K562 (cell line): Measurements from ENCODE around the gene MDH2. TPM values are rescaled to one million over a fixed set of nuclear protein-coding genes. Genes with fewer than 3 reads are reported as not detected.

Source experiments
- ERF ChIP-seq: fragments of 450-650 bp; formaldehyde crosslinking; IDR thresholded peaks from 2 replicates; pipeline ENCODE4 v1.4.0; 2020; ENCODE audit warnings: mild to moderate bottlenecking, mixed read lengths
- GABPA ChIP-seq: fragments of 200-800 bp; sonication (Bioruptor generic); conservative IDR thresholded peaks from 2 replicates; pipeline ENCODE4 v1.6.1; 2016; ENCODE audit warnings: low read depth, missing genetic modification characterization, missing compliant biosample characterization
- HEY1 ChIP-seq: fragments of 250-450 bp; sonication (Bioruptor Pico); IDR thresholded peaks from 2 replicates; pipeline ENCODE4 v1.5.0; 2020; ENCODE audit warnings: mild to moderate bottlenecking, moderate library complexity, borderline replicate concordance
- HNRNPK ChIP-seq: fragments of 200-400 bp; formaldehyde crosslinking; IDR thresholded peaks from one replicate; pipeline ENCODE4 v1.6.1; 2018; ENCODE audit warnings: mild to moderate bottlenecking, low read depth, low read length; ENCODE audit not compliant: poor library complexity, severe bottlenecking
- KLF10 ChIP-seq: fragments of 250-450 bp; sonication (Bioruptor Pico); IDR thresholded peaks from 2 replicates; pipeline ENCODE4 v1.6.1; 2021; ENCODE audit warnings: matching md5 sums
- NR2C2 ChIP-seq, 2 experiments: fragments of 200-800 bp in 1 of 2; sonication (Bioruptor generic) in 1 of 2; sonication (generic) in 1 of 2; formaldehyde crosslinking in 1 of 2; IDR thresholded peaks; 2 replicates each; pipeline versions ENCODE4 v1.6.1 to v1.8.0; 2016 to 2022; ENCODE audit warnings: mild to moderate bottlenecking in 1 of 2, missing compliant biosample characterization in 1 of 2, missing genetic modification characterization in 1 of 2, missing genetic modification reagents in 1 of 2
- NR2F6 ChIP-seq: fragments of 450-650 bp; formaldehyde crosslinking; IDR thresholded peaks from 2 replicates; pipeline ENCODE4 v1.4.0; 2020; ENCODE audit warnings: mild to moderate bottlenecking
- NRF1 ChIP-seq, 2 experiments: fragments of 450-650 bp; IDR thresholded peaks in 1 of 2; conservative IDR thresholded peaks in 1 of 2; 2 replicates each; pipeline ENCODE4 v1.6.1; 2014; ENCODE audit warnings: mild to moderate bottlenecking in 2 of 2
- PHB2 ChIP-seq: fragments of 450-650 bp; IDR thresholded peaks from 2 replicates; pipeline ENCODE4 v1.6.1; 2017; ENCODE audit warnings: low read depth
- RAD21 ChIP-seq, 2 experiments: fragments of 250-450 bp in 1 of 2; fragments of 450-650 bp in 1 of 2; sonication (Bioruptor Pico) in 1 of 2; formaldehyde crosslinking in 1 of 2; IDR thresholded peaks in 1 of 2; conservative IDR thresholded peaks in 1 of 2; 2 replicates each; pipeline versions ENCODE4 v1.4.0 to v1.8.0; 2020 to 2022; ENCODE audit warnings: mild to moderate bottlenecking in 2 of 2, moderate library complexity in 1 of 2
- ZNF324 ChIP-seq: fragments of 250-450 bp; sonication (Bioruptor Pico); IDR thresholded peaks from 2 replicates; pipeline ENCODE4 v1.4.0; 2020; ENCODE audit warnings: mild to moderate bottlenecking
- ZNF445 ChIP-seq: fragments of 250-450 bp; sonication (Bioruptor Pico); IDR thresholded peaks from 2 replicates; pipeline ENCODE4 v1.4.0; 2020; ENCODE audit warnings: low read depth, mild to moderate bottlenecking, moderate library complexity
- ZNF57 ChIP-seq: fragments of 450-650 bp; formaldehyde crosslinking; IDR thresholded peaks from 2 replicates; pipeline ENCODE4 v1.4.0; 2020; ENCODE audit warnings: mild to moderate bottlenecking, moderate library complexity
- polyA plus RNA-seq, 8 experiments: library from polyadenylated mRNA; depleted of rRNA in 4 of 8; stranded (reverse) in 5 of 8; unstranded in 3 of 8; fragments of >200 nt; fragmentation: Nextera tagmentation in 2 of 8; fragmentation: Illumina TruSeq in 1 of 8; extraction: Ambion mirVana in 2 of 8; extraction: Trizol in 1 of 8; gene quantifications; 2 replicates each; pipeline versions ENCODE4 v1.2.1 to v1.2.3, GENCODE V29; 2011 to 2014; ENCODE audit warnings: inconsistent platforms in 1 of 8, missing spikeins in 1 of 8
- total RNA-seq, 7 experiments: library from RNA; depleted of rRNA in 6 of 7; stranded (reverse); fragments of >200 nt in 6 of 7; fragmentation: Illumina TruSeq in 2 of 7; extraction: Trizol in 2 of 7; gene quantifications; 2 replicates each; pipeline versions ENCODE4 v1.2.1 to v1.2.3, GENCODE V29; 2011 to 2021; ENCODE audit warnings: low replicate concordance in 1 of 7
- TF ChIP-seq, protein P1 (sequence below): fragments of 450-650 bp; IDR thresholded peaks from 2 replicates; pipeline ENCODE4 v1.6.1; 2018; ENCODE audit not compliant: partially characterized antibody
- TF ChIP-seq, protein P2 (sequence below), 3 experiments: IDR thresholded peaks in 2 of 3; conservative IDR thresholded peaks in 1 of 3; 2 replicates each; pipeline ENCODE4 v1.5.1; 2011 to 2012; ENCODE audit warnings: low read length in 3 of 3, mild to moderate bottlenecking in 3 of 3, control low read depth in 2 of 3, improper control_type of control experiment in 1 of 3, inconsistent platforms in 1 of 3, low read depth in 1 of 3, mixed read lengths in 1 of 3, moderate library complexity in 1 of 3; ENCODE audit not compliant: insufficient read depth in 2 of 3
- TF ChIP-seq, protein P3 (sequence below): sonication (generic); IDR thresholded peaks from 2 replicates; pipeline ENCODE4 v1.6.1; 2016
- TF ChIP-seq, protein P4 (sequence below), 2 experiments: IDR thresholded peaks; 2 replicates each; pipeline ENCODE4 v1.6.1; 2012; ENCODE audit warnings: improper control_type of control experiment in 2 of 2, low read depth in 2 of 2, low read length in 2 of 2, borderline replicate concordance in 1 of 2

MDH2 gene
- total and polyA plus RNA-seq, 9 of the 15 experiments (the other 6 are each of a cell fraction or from before 2014, with no cell fraction given): 106 to 701 (median 242) TPM

DNA sequence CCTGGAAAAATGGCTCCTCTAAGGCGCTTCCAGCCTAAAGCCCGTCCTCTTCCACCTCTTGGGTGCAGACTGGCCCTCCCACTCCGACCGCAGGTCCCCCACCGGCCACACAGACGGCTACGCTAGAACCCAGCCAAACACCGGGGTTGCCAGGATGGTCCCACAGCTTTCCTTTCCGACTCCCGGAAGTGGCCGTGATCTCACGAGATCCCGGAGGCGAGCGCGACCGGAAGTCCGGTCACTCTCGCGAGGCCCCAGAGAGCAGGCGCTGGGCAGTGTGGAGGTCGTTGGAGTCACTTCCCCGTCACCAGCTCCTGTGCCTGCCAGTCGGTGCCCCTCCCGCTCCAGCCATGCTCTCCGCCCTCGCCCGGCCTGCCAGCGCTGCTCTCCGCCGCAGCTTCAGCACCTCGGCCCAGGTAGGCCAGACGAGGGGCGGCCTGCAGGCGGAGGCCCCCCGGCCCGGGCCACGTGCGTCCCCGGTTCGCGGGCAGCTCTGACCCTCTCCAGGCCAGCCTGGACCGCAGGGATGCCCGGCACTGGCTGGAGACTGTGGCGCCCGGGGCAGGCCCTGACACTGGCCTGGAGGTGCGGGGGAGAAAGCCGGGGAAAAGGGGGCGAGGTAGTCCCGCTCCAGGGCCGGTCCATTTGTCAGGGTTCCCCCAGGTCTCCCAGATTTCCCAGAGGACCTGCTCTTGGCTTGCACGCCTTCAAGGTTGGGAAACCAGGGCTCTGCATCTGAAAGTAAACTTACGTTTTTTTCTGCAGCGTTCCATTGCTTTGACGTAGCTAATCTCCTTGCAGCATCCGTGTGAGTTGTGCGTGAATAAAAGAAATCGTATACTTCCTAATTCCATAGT, at the start of gene MDH2, which contains the start of gene STYXL1 (continued):
- TF ChIP-seq ZNF445 (CRISPR knock-in tag) (no peak), ZNF57 (CRISPR knock-in tag) (no peak), NR2F6 (no peak), ZNF324 (no peak), HEY1 (CRISPR knock-in tag) (no peak), NRF1 (conservative IDR thresholded peaks at IDR 0.05 in 1 of 2, IDR thresholded peaks at IDR 0.05 in 1 of 2) (peak; percentile 82 to 86), PHB2 (no peak), NR2C2 (CRISPR knock-in tag; IDR thresholded peaks at IDR 0.05) (peak; percentile 78), NR2C2 (tag; IDR thresholded peaks at IDR 0.05) (peak; percentile 94), RAD21 (CRISPR knock-in tag; conservative IDR thresholded peaks at IDR 0.05 in 1 of 2, IDR thresholded peaks at IDR 0.05 in 1 of 2) (0 out of 4 replicates have a peak, but pooled peaks of 1 of the 2 experiments have one; percentile 2), GABPA (tag) (peak; percentile 99), HNRNPK (no peak), ERF (peak; percentile 68; the same call in 1 of the 2 replicates), KLF10 (CRISPR knock-in tag) (no peak)
- TF ChIP-seq, protein P1, sequence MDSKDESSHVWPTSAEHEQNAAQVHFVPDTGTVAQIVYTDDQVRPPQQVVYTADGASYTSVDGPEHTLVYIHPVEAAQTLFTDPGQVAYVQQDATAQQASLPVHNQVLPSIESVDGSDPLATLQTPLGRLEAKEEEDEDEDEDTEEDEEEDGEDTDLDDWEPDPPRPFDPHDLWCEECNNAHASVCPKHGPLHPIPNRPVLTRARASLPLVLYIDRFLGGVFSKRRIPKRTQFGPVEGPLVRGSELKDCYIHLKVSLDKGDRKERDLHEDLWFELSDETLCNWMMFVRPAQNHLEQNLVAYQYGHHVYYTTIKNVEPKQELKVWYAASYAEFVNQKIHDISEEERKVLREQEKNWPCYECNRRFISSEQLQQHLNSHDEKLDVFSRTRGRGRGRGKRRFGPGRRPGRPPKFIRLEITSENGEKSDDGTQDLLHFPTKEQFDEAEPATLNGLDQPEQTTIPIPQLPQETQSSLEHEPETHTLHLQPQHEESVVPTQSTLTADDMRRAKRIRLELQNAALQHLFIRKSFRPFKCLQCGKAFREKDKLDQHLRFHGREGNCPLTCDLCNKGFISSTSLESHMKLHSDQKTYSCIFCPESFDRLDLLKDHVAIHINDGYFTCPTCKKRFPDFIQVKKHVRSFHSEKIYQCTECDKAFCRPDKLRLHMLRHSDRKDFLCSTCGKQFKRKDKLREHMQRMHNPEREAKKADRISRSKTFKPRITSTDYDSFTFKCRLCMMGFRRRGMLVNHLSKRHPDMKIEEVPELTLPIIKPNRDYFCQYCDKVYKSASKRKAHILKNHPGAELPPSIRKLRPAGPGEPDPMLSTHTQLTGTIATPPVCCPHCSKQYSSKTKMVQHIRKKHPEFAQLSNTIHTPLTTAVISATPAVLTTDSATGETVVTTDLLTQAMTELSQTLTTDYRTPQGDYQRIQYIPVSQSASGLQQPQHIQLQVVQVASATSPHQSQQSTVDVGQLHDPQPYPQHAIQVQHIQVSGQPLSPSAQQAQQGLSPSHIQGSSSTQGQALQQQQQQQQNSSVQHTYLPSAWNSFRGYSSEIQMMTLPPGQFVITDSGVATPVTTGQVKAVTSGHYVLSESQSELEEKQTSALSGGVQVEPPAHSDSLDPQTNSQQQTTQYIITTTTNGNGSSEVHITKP: peak; percentile 42
- TF ChIP-seq, protein P2, sequence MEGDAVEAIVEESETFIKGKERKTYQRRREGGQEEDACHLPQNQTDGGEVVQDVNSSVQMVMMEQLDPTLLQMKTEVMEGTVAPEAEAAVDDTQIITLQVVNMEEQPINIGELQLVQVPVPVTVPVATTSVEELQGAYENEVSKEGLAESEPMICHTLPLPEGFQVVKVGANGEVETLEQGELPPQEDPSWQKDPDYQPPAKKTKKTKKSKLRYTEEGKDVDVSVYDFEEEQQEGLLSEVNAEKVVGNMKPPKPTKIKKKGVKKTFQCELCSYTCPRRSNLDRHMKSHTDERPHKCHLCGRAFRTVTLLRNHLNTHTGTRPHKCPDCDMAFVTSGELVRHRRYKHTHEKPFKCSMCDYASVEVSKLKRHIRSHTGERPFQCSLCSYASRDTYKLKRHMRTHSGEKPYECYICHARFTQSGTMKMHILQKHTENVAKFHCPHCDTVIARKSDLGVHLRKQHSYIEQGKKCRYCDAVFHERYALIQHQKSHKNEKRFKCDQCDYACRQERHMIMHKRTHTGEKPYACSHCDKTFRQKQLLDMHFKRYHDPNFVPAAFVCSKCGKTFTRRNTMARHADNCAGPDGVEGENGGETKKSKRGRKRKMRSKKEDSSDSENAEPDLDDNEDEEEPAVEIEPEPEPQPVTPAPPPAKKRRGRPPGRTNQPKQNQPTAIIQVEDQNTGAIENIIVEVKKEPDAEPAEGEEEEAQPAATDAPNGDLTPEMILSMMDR (IDR thresholded peaks at IDR 0.05 in 2 of 3, conservative IDR thresholded peaks at IDR 0.05 in 1 of 3; ENCODE audit: insufficient read depth in 2 of 3, low read depth in 1 of 3, low read length in 3 of 3): peak in 1 of 3 experiments; percentile 44; a peak in 2 of 6 replicates
- TF ChIP-seq, protein P3, sequence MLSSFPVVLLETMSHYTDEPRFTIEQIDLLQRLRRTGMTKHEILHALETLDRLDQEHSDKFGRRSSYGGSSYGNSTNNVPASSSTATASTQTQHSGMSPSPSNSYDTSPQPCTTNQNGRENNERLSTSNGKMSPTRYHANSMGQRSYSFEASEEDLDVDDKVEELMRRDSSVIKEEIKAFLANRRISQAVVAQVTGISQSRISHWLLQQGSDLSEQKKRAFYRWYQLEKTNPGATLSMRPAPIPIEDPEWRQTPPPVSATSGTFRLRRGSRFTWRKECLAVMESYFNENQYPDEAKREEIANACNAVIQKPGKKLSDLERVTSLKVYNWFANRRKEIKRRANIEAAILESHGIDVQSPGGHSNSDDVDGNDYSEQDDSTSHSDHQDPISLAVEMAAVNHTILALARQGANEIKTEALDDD: peak; percentile 85
- TF ChIP-seq, protein P4, sequence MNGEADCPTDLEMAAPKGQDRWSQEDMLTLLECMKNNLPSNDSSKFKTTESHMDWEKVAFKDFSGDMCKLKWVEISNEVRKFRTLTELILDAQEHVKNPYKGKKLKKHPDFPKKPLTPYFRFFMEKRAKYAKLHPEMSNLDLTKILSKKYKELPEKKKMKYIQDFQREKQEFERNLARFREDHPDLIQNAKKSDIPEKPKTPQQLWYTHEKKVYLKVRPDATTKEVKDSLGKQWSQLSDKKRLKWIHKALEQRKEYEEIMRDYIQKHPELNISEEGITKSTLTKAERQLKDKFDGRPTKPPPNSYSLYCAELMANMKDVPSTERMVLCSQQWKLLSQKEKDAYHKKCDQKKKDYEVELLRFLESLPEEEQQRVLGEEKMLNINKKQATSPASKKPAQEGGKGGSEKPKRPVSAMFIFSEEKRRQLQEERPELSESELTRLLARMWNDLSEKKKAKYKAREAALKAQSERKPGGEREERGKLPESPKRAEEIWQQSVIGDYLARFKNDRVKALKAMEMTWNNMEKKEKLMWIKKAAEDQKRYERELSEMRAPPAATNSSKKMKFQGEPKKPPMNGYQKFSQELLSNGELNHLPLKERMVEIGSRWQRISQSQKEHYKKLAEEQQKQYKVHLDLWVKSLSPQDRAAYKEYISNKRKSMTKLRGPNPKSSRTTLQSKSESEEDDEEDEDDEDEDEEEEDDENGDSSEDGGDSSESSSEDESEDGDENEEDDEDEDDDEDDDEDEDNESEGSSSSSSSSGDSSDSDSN (IDR thresholded peaks at IDR 0.05; ENCODE audit: borderline replicate concordance in 1 of 2, low read depth in 2 of 2, low read length in 2 of 2): peak; percentile 74 to 96; a peak in 3 of 4 replicates
